Measurements from ENCODE around the gene AMBP. TPM values are rescaled to one million over a fixed set of nuclear protein-coding genes. Genes with fewer than 3 reads are reported as not detected.

Gene AMBP
- total RNA-seq, 1 experiment from 2014 or later, result not detected

GRCh38 chr9:114090798-114091197, 12.7 kb upstream of the AMBP start:
- H3K4me3 ChIP-seq (ENCODE audit: low read depth, low read length, poor library complexity, severe bottlenecking), result no peak overlapping the region
- ChIA-PET POLR2A (ENCODE audit: low non-redundant PET) (no interaction called here), CTCF (no interaction called here)
- DNase-seq (ENCODE audit: low spot score), result no peak
- intact Hi-C loops (cut with micrococcal nuclease; ENCODE audit: unreplicated experiment), result no loop called here
- H3K27ac ChIP-seq (ENCODE audit: low read depth, low read length, poor library complexity, severe bottlenecking), result no peak overlapping the region
- no peaks in the 10 kb centered on the region for H3K27me3 ChIP-seq (replicated peaks; ENCODE audit: insufficient read depth, low read depth, low read length, poor library complexity)
- no TSS peak for BruUV-seq (replicated peaks)
- H3K36me3 ChIP-seq (ENCODE audit: insufficient read depth, low read length, poor library complexity, severe bottlenecking), result no peaks in the 10 kb centered on the region
- TF ChIP-seq EZH2 (IDR thresholded peaks at IDR 0.05; ENCODE audit: borderline replicate concordance, low read depth, low read length, poor library complexity, severe bottlenecking), result no peak
- TF ChIP-seq CTCF (conservative IDR thresholded peaks at IDR 0.05; ENCODE audit: low read depth, low read length), result no peak
- H3K9me3 ChIP-seq (ENCODE audit: low read depth, low read length, poor library complexity, severe bottlenecking), result no peaks in the 10 kb centered on the region
- no peaks in the 10 kb centered on the region for H3K4me1 ChIP-seq (ENCODE audit: insufficient read depth, low read length, poor library complexity, severe bottlenecking)

- Histone ChIP-seq H3K36me3 (ENCODE audit: insufficient read depth, low read length, poor library complexity, severe bottlenecking) (no peaks in the 10 kb centered on the region), H3K27ac (ENCODE audit: low read depth, low read length, poor library complexity, severe bottlenecking) (no peak overlapping the region), H3K27me3 (replicated peaks; ENCODE audit: insufficient read depth, low read depth, low read length, poor library complexity) (no peaks in the 10 kb centered on the region), H3K4me1 (ENCODE audit: insufficient read depth, low read length, poor library complexity, severe bottlenecking) (no peaks in the 10 kb centered on the region), H3K4me3 (ENCODE audit: low read depth, low read length, poor library complexity, severe bottlenecking) (no peak overlapping the region), H3K9me3 (ENCODE audit: low read depth, low read length, poor library complexity, severe bottlenecking) (no peaks in the 10 kb centered on the region)
- no TSS peak for BruUV-seq (replicated peaks)
- no peak for DNase-seq (ENCODE audit: low spot score)
- POLR2A ChIA-PET (ENCODE audit: low non-redundant PET), result no interaction called here
- CTCF ChIA-PET, result no interaction called here
- intact Hi-C loops (cut with micrococcal nuclease; ENCODE audit: unreplicated experiment), result no loop called here
- TF ChIP-seq EZH2 (IDR thresholded peaks at IDR 0.05; ENCODE audit: borderline replicate concordance, low read depth, low read length, poor library complexity, severe bottlenecking), result no peak
These were observed 11.2 kb upstream of the AMBP start for GRCh38 chr9:114089206-114089840.

- ChIA-PET POLR2A (ENCODE audit: low non-redundant PET) (no interaction called here), CTCF (no interaction called here)
- no peaks in the 10 kb centered on the region for H3K9me3 ChIP-seq (ENCODE audit: low read depth, low read length, poor library complexity, severe bottlenecking)
- DNase-seq (ENCODE audit: low spot score), result no peak
- no peaks in the 10 kb centered on the region for H3K27me3 ChIP-seq (replicated peaks; ENCODE audit: insufficient read depth, low read depth, low read length, poor library complexity)
- no peaks in the 10 kb centered on the region for H3K4me1 ChIP-seq (ENCODE audit: insufficient read depth, low read length, poor library complexity, severe bottlenecking)
- BruUV-seq (replicated peaks), result no TSS peak
- no peak overlapping the region for H3K4me3 ChIP-seq (ENCODE audit: low read depth, low read length, poor library complexity, severe bottlenecking)
- TF ChIP-seq CTCF (conservative IDR thresholded peaks at IDR 0.05; ENCODE audit: low read depth, low read length) (no peak), EZH2 (IDR thresholded peaks at IDR 0.05; ENCODE audit: borderline replicate concordance, low read depth, low read length, poor library complexity, severe bottlenecking) (no peak)
- H3K36me3 ChIP-seq (ENCODE audit: insufficient read depth, low read length, poor library complexity, severe bottlenecking), result no peaks in the 10 kb centered on the region
- H3K27ac ChIP-seq (ENCODE audit: low read depth, low read length, poor library complexity, severe bottlenecking), result no peak overlapping the region
- intact Hi-C loops (cut with micrococcal nuclease; ENCODE audit: unreplicated experiment), result no loop called here
These were observed 10.6 kb upstream of the AMBP start for GRCh38 chr9:114088571-114089170.

- H3K36me3 ChIP-seq (ENCODE audit: insufficient read depth, low read length, poor library complexity, severe bottlenecking), result no peaks in the 10 kb centered on the region
- TF ChIP-seq EZH2 (IDR thresholded peaks at IDR 0.05; ENCODE audit: borderline replicate concordance, low read depth, low read length, poor library complexity, severe bottlenecking) (no peak), CTCF (conservative IDR thresholded peaks at IDR 0.05; ENCODE audit: low read depth, low read length) (no peak)
- no peaks in the 10 kb centered on the region for H3K9me3 ChIP-seq (ENCODE audit: low read depth, low read length, poor library complexity, severe bottlenecking)
- ChIA-PET POLR2A (ENCODE audit: low non-redundant PET) (no interaction called here), CTCF (interaction anchor here (0.5 kb wide), 1 partner anchor 267 kb away, joined by 3 read pairs; no protein-coding TSS in a partner anchor)
- H3K27me3 ChIP-seq (replicated peaks; ENCODE audit: insufficient read depth, low read depth, low read length, poor library complexity), result no peaks in the 10 kb centered on the region
- H3K4me3 ChIP-seq (ENCODE audit: low read depth, low read length, poor library complexity, severe bottlenecking), result no peak overlapping the region
- BruUV-seq (replicated peaks), result no TSS peak
- H3K4me1 ChIP-seq (ENCODE audit: insufficient read depth, low read length, poor library complexity, severe bottlenecking), result no peaks in the 10 kb centered on the region
- intact Hi-C loops (cut with micrococcal nuclease; ENCODE audit: unreplicated experiment), result no loop called here
- H3K27ac ChIP-seq (ENCODE audit: low read depth, low read length, poor library complexity, severe bottlenecking), result no peak overlapping the region
- no peak for DNase-seq (ENCODE audit: low spot score)
These were observed 9.6 kb upstream of the AMBP start for GRCh38 chr9:114087721-114088120.

Data from A673 (cell line).